Liver (tissue), 3 donors: ENCODE data around the gene XXYLT1.

Source experiments
- CTCF ChIP-seq: fragments of 150-350 bp; IDR thresholded peaks from 2 replicates; pipeline ENCODE4 v1.5.1; 2017; ENCODE audit warnings: improper control_type of control experiment, low read depth, low read length; ENCODE audit not compliant: missing input control
- EGR1 ChIP-seq, 2 donors: IDR thresholded peaks; 2 replicates each; pipeline ENCODE4 v1.6.1; 2016 to 2018; ENCODE audit warnings: antibody characterized with exemption in 2 of 2, low read depth in 2 of 2
- FOXA1 ChIP-seq: IDR thresholded peaks from 2 replicates; pipeline ENCODE4 v1.6.1; 2016; ENCODE audit warnings: antibody characterized with exemption
- JUND ChIP-seq, 2 donors: IDR thresholded peaks; 2 replicates each; pipeline ENCODE4 v1.6.1; 2016; ENCODE audit warnings: antibody characterized with exemption in 2 of 2
- MAX ChIP-seq: IDR thresholded peaks from 2 replicates; pipeline ENCODE4 v1.6.1; 2016; ENCODE audit warnings: antibody characterized with exemption
- RAD21 ChIP-seq, 2 donors: IDR thresholded peaks; 2 replicates each; pipeline ENCODE4 v1.6.1; 2016; ENCODE audit warnings: antibody characterized with exemption in 2 of 2, mild to moderate bottlenecking in 2 of 2
- REST ChIP-seq: IDR thresholded peaks from 2 replicates; pipeline ENCODE4 v1.6.1; 2016; ENCODE audit warnings: antibody characterized with exemption, mild to moderate bottlenecking
- RXRA ChIP-seq, 2 donors: IDR thresholded peaks; 2 replicates each; pipeline ENCODE4 v1.6.1; 2017 to 2018; ENCODE audit warnings: antibody characterized with exemption in 2 of 2, mild to moderate bottlenecking in 1 of 2
- SP1 ChIP-seq: IDR thresholded peaks from 2 replicates; pipeline ENCODE4 v1.6.1; 2018; ENCODE audit warnings: antibody characterized with exemption, mild to moderate bottlenecking
- TAF1 ChIP-seq: conservative IDR thresholded peaks from 2 replicates; pipeline ENCODE4 v1.6.1; 2016; ENCODE audit warnings: antibody characterized with exemption, mild to moderate bottlenecking
- ZBTB33 ChIP-seq: IDR thresholded peaks from 2 replicates; pipeline ENCODE4 v1.6.1; 2016; ENCODE audit warnings: antibody characterized with exemption
- donor health status: healthy.
- donor health status: healthy.

- TF ChIP-seq TAF1: no peak
- no peak for TF ChIP-seq RXRA (IDR thresholded peaks at IDR 0.05)
- TF ChIP-seq CTCF: no peak
- no peak for TF ChIP-seq EGR1 (IDR thresholded peaks at IDR 0.05; ENCODE audit: low read depth in 2 of 2)
- no peak for TF ChIP-seq ZBTB33
- no peak for TF ChIP-seq RAD21 (IDR thresholded peaks at IDR 0.05)
- no peak for TF ChIP-seq REST
- no peak for TF ChIP-seq SP1
- no peak for TF ChIP-seq MAX
- no peak for TF ChIP-seq JUND (IDR thresholded peaks at IDR 0.05)
- no peak for TF ChIP-seq FOXA1
These were observed 7.6 kb downstream of the XXYLT1 start for GRCh38 chr3:195263193-195263924.
